Caco-2 (cell line): ENCODE results near the gene PRX. TPM values are rescaled to one million over a fixed set of nuclear protein-coding genes. Genes with fewer than 3 reads are reported as not detected.

Experiments used
- BruUV-seq: library from RNA; stranded (reverse); fragments of 400-500 nt; replicated peaks from 2 replicates; lab custom pipeline; 2021; lab: Mats Ljungman, UMichigan
- CTCF ChIA-PET: fragments of 300-600 bp; sonication (Branson Sonifier 250); formaldehyde crosslinking; loops from one replicate; lab custom pipeline; 2022; ENCODE audit warnings: antibody characterized with exemption; lab: Charles Lee
- POLR2A ChIA-PET: fragments of 300-600 bp; sonication (Branson Sonifier 250); formaldehyde crosslinking; loops from one replicate; lab custom pipeline; 2022; ENCODE audit warnings: antibody characterized with exemption; lab: Charles Lee
- DNase-seq, 2 experiments: peaks; one replicate each; pipeline versions ENCODE4 v3.0.0 to v3.0.0-alpha.2; 2020 to 2022
- H3K27me3 ChIP-seq: replicated peaks from 2 replicates; pipeline ENCODE4 v1.6.0; 2011; ENCODE audit warnings: low read length; ENCODE audit not compliant: control insufficient read depth, insufficient read depth
- H3K36me3 ChIP-seq: 2 replicates; pipeline ENCODE4 v1.5.1; 2011; ENCODE audit warnings: low read length; ENCODE audit not compliant: control insufficient read depth, insufficient read depth
- H3K4me1 ChIP-seq: fragments of 250-450 bp; sonication (Bioruptor Pico); 2 replicates; pipeline ENCODE4 v1.5.1; 2020; ENCODE audit warnings: mild to moderate bottlenecking
- H3K4me3 ChIP-seq: 2 replicates; pipeline ENCODE4 v1.5.1; 2011; ENCODE audit warnings: low read depth, mild to moderate bottlenecking, control low read depth, low read length
- H3K9me3 ChIP-seq: fragments of 250-450 bp; sonication (Bioruptor Pico); 2 replicates; pipeline ENCODE4 v1.5.1; 2020; ENCODE audit warnings: mild to moderate bottlenecking, moderate library complexity
- H3K27ac Mint-ChIP-seq: one replicate; pipeline ENCODE4 v1.8.0; 2022; ENCODE audit warnings: mixed read lengths; ENCODE audit not compliant: unreplicated experiment
- H3K27me3 Mint-ChIP-seq: one replicate; pipeline ENCODE4 v1.8.0; 2022; ENCODE audit warnings: mixed read lengths; ENCODE audit not compliant: insufficient read depth, unreplicated experiment
- H3K36me3 Mint-ChIP-seq: one replicate; pipeline ENCODE4 v1.8.0; 2022; ENCODE audit warnings: mild to moderate bottlenecking, mixed read lengths; ENCODE audit not compliant: insufficient read depth, unreplicated experiment
- H3K4me1 Mint-ChIP-seq: one replicate; pipeline ENCODE4 v1.8.0; 2022; ENCODE audit warnings: low read depth, mixed read lengths; ENCODE audit not compliant: unreplicated experiment
- H3K4me3 Mint-ChIP-seq: one replicate; pipeline ENCODE4 v1.8.0; 2022; ENCODE audit warnings: mild to moderate bottlenecking, moderate library complexity, mixed read lengths; ENCODE audit not compliant: unreplicated experiment
- H3K9me3 Mint-ChIP-seq: one replicate; pipeline ENCODE4 v1.8.0; 2022; ENCODE audit warnings: mixed read lengths; ENCODE audit not compliant: unreplicated experiment
- intact Hi-C: fragments of 100-400 bp; cut with micrococcal nuclease; formaldehyde crosslinking; loops from one replicate; pipeline ENCODE4 v1.10.0; 2022; ENCODE audit not compliant: unreplicated experiment
- total RNA-seq: library from RNA; stranded (reverse); gene quantifications from 2 replicates; pipeline ENCODE4 v1.2.3, GENCODE V29; 2022
- TF ChIP-seq, protein P1 (sequence below), 2 experiments: fragments of 200-600 bp in 1 of 2; IDR thresholded peaks; 1 replicate in 1 of 2; 2 replicates in 1 of 2; pipeline versions ENCODE4 v1.5.1 to v1.8.0; 2011 to 2022; ENCODE audit warnings: antibody characterized with exemption in 1 of 2, control low read depth in 1 of 2, inconsistent platforms in 1 of 2, low read depth in 1 of 2, low read length in 1 of 2, mild to moderate bottlenecking in 1 of 2, moderate library complexity in 1 of 2; ENCODE audit not compliant: insufficient read depth in 1 of 2, severe bottlenecking in 1 of 2, unreplicated experiment in 1 of 2

Gene PRX
- total RNA-seq, 1 experiment from 2014 or later, result 2.5 TPM

DNA sequence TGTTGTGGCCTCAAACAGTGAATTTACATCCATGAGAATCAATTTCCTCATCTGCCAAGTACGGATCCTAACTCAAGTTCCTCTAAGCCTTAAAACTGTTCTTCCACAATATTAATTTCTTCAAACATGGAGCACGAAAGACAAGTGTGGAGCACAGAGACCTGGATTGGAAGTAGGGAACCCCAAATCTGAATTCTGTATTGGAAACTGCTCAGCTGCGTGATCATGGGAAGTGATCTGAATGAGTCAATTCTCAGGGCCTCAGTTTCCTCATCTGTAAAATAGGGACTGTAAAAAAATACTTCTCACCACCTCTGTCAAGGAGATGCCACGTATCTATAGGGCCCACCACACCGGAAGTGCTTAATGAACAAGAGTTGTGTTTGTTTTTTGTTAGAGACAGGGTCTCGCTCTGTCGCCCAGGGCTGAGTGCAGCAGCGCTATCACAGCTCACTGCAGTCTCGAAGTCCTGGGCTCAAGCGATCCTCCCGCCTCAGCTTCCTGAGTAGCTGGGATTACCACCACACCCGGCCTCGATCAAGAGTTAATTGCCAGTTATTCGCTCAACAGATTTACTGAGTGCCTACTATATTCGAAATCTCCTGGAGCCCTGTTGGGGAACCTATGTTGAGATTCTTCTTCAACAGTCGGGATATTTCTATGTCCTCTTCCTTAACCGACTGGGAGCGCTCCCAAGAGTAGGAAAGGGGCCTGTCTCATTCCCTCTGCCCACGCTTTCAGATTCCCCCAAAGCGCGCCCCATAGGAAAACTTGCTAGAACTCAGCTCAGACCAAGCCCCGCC is 29.4 kb upstream of the PRX start:
- peaks cover 9% of the 10 kb centered on the region for H3K4me1 Mint-ChIP-seq
- ChIA-PET POLR2A (interaction anchor here (0.6 to 2.6 kb wide), 13 partner anchors 9 to 820 kb away, joined by 3 to 56 read pairs (median 10); partner anchors contain the start of genes ACTMAP, AKT2, BLVRB and COQ8B), CTCF (interaction anchor here (1.0 to 2.4 kb wide), 7 partner anchors 9 to 81 kb away, joined by 4 to 17 read pairs (median 10); partner anchors contain the start of genes BLVRB and SERTAD1)
- H3K4me3 ChIP-seq, result peak overlapping the region; percentile 49
- H3K36me3 ChIP-seq, result peaks cover 5% of the 10 kb centered on the region
- intact Hi-C loops, result loop anchor here (1.0 kb wide), 4 partner anchors 9 to 94 kb away; partner anchors contain the start of genes BLVRB, C19orf47 and PLD3
- DNase-seq, result no peak
- no peaks in the 10 kb centered on the region for H3K27me3 Mint-ChIP-seq
- BruUV-seq, result no TSS peak
- H3K9me3 Mint-ChIP-seq, result no peaks in the 10 kb centered on the region
- no peaks in the 10 kb centered on the region for H3K27me3 ChIP-seq
- TF ChIP-seq, protein P1, sequence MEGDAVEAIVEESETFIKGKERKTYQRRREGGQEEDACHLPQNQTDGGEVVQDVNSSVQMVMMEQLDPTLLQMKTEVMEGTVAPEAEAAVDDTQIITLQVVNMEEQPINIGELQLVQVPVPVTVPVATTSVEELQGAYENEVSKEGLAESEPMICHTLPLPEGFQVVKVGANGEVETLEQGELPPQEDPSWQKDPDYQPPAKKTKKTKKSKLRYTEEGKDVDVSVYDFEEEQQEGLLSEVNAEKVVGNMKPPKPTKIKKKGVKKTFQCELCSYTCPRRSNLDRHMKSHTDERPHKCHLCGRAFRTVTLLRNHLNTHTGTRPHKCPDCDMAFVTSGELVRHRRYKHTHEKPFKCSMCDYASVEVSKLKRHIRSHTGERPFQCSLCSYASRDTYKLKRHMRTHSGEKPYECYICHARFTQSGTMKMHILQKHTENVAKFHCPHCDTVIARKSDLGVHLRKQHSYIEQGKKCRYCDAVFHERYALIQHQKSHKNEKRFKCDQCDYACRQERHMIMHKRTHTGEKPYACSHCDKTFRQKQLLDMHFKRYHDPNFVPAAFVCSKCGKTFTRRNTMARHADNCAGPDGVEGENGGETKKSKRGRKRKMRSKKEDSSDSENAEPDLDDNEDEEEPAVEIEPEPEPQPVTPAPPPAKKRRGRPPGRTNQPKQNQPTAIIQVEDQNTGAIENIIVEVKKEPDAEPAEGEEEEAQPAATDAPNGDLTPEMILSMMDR (IDR thresholded peaks at IDR 0.05; ENCODE audit: insufficient read depth in 1 of 2, low read depth in 1 of 2, low read length in 1 of 2, severe bottlenecking in 1 of 2, unreplicated experiment in 1 of 2), result no peak
- peaks cover 23% of the 10 kb centered on the region for H3K4me1 ChIP-seq
- peak overlapping the region; percentile 97 for H3K4me3 Mint-ChIP-seq
- H3K9me3 ChIP-seq, result no peaks in the 10 kb centered on the region
- H3K27ac Mint-ChIP-seq, result peak overlapping the region; percentile 98
- peaks cover 67% of the 10 kb centered on the region for H3K36me3 Mint-ChIP-seq

DNA sequence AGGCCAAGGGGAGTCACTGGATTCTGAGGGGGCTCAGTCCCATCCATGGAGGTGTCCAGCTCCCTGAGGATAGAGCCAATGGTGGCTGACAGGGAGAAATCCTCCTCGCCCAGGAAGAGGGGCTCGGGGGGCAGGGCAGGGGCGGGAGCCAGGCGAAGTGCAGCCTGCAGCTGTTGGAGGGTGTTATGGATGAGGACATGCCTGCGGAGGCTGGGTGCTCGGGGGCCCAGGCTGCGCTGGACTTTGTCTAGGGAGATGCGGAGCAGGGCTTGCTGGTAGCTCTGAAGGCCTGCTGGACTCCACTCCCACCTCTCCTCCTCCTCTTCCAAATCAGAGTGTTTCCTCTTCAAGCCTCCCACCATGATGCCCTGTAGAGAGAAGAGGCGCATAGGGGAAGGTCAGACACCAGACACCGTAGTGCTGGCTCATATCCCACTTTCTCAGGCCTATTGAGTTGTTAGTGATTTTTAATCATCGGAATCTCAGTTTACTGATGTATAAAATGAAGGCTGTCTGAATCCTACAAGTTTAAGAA is 28.6 kb upstream of the PRX start:
- Histone ChIP-seq H3K36me3 (peaks cover 5% of the 10 kb centered on the region), H3K4me1 (peaks cover 23% of the 10 kb centered on the region), H3K4me3 (no peak overlapping the region), H3K27me3 (no peaks in the 10 kb centered on the region), H3K9me3 (no peaks in the 10 kb centered on the region)
- Mint-ChIP-seq H3K9me3 (no peaks in the 10 kb centered on the region), H3K36me3 (peaks cover 68% of the 10 kb centered on the region), H3K27ac (no peak overlapping the region), H3K27me3 (no peaks in the 10 kb centered on the region), H3K4me1 (peaks cover 9% of the 10 kb centered on the region), H3K4me3 (peak overlapping the region; percentile 97)
- intact Hi-C loops, result no loop called here
- TF ChIP-seq, protein P1 (IDR thresholded peaks at IDR 0.05; ENCODE audit: insufficient read depth in 1 of 2, low read depth in 1 of 2, low read length in 1 of 2, severe bottlenecking in 1 of 2, unreplicated experiment in 1 of 2), result no peak
- DNase-seq, result no peak
- POLR2A ChIA-PET, result interaction anchor here (0.6 kb wide), 1 partner anchor 157 kb away, joined by 4 read pairs; the partner anchor contains the start of gene AKT2
- no TSS peak for BruUV-seq
- CTCF ChIA-PET, result interaction anchor here (0.6 to 2.4 kb wide), 3 partner anchors 8 to 21 kb away, joined by 3 to 17 read pairs (median 10); no protein-coding TSS in a partner anchor

DNA sequence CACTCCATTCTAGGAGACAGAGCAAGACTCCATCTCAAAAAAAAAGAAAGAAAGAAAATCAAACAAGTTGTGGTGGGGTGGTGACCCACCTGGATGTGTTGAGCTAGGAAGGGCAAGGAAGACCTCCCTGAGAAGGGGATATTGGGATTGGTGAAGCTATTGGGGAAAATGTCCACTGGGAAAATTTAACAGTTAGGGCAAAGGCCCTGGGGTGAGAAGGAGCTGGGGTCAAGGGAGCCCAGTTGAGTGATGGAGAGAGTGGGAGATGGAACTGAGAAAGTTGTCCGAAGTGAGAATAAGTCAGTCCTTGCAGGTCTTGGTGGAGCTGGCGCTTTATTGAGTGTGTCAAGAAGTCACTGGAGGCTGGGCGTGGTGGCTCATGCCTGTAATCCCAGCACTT is 25.1 kb upstream of the PRX start:
- TF ChIP-seq, protein P1 (IDR thresholded peaks at IDR 0.05; ENCODE audit: insufficient read depth in 1 of 2, low read depth in 1 of 2, low read length in 1 of 2, severe bottlenecking in 1 of 2, unreplicated experiment in 1 of 2), result no peak
- H3K4me3 Mint-ChIP-seq, result no peak overlapping the region
- no peaks in the 10 kb centered on the region for H3K9me3 Mint-ChIP-seq
- H3K27ac Mint-ChIP-seq, result peak overlapping the region; percentile 7
- Histone ChIP-seq H3K4me1 (peaks cover 17% of the 10 kb centered on the region), H3K36me3 (peaks cover 5% of the 10 kb centered on the region), H3K4me3 (no peak overlapping the region), H3K27me3 (no peaks in the 10 kb centered on the region), H3K9me3 (no peaks in the 10 kb centered on the region)
- POLR2A ChIA-PET, result interaction anchor here (0.7 kb wide), 1 partner anchor 12 kb away, joined by 3 read pairs; no protein-coding TSS in a partner anchor
- no TSS peak for BruUV-seq
- H3K36me3 Mint-ChIP-seq, result peaks cover 63% of the 10 kb centered on the region
- intact Hi-C loops, result no loop called here
- CTCF ChIA-PET, result no interaction called here
- peaks cover 8% of the 10 kb centered on the region for H3K4me1 Mint-ChIP-seq
- DNase-seq, result no peak
- no peaks in the 10 kb centered on the region for H3K27me3 Mint-ChIP-seq
